MCF 10A (cell line): Measurements from ENCODE around the gene DIP2C. TPM values are rescaled to one million over a fixed set of nuclear protein-coding genes. Genes with fewer than 3 reads are reported as not detected.

Experiments used
- BruUV-seq: library from RNA; stranded (reverse); fragments of 400-500 nt; replicated peaks from 2 replicates; lab custom pipeline; 2021; lab: Mats Ljungman, UMichigan
- CTCF ChIA-PET: fragments of 300-600 bp; sonication (Branson Sonifier 250); formaldehyde crosslinking; extraction: SDS; loops from one replicate; lab custom pipeline; 2021; ENCODE audit warnings: antibody characterized with exemption, inconsistent platforms; lab: Yijun Ruan, JAX
- POLR2A ChIA-PET: fragments of 300-600, 350-650 bp; sonication (Branson Sonifier 250); formaldehyde crosslinking; extraction: SDS; loops from one replicate; lab custom pipeline; 2020; ENCODE audit warnings: antibody characterized with exemption, inconsistent platforms; lab: Yijun Ruan, JAX
- DNase-seq: peaks from one replicate; pipeline ENCODE4 v3.0.0-alpha.2; 2018; ENCODE audit not compliant: unreplicated experiment
- H3K27ac Mint-ChIP-seq: one replicate; pipeline ENCODE4 v1.8.0; 2022; ENCODE audit warnings: mild to moderate bottlenecking, low read depth, mixed read lengths; ENCODE audit not compliant: unreplicated experiment
- H3K27me3 Mint-ChIP-seq: one replicate; pipeline ENCODE4 v1.8.0; 2022; ENCODE audit warnings: mixed read lengths; ENCODE audit not compliant: insufficient read depth, unreplicated experiment
- H3K36me3 Mint-ChIP-seq: one replicate; pipeline ENCODE4 v1.8.0; 2022; ENCODE audit warnings: mild to moderate bottlenecking, moderate library complexity, mixed read lengths; ENCODE audit not compliant: insufficient read depth, unreplicated experiment
- H3K4me1 Mint-ChIP-seq: one replicate; pipeline ENCODE4 v1.8.0; 2022; ENCODE audit warnings: mixed read lengths; ENCODE audit not compliant: insufficient read depth, unreplicated experiment
- H3K4me3 Mint-ChIP-seq: one replicate; pipeline ENCODE4 v1.8.0; 2022; ENCODE audit warnings: mild to moderate bottlenecking, moderate library complexity, mixed read lengths; ENCODE audit not compliant: unreplicated experiment
- H3K9me3 Mint-ChIP-seq: one replicate; pipeline ENCODE4 v1.8.0; 2022; ENCODE audit warnings: mixed read lengths; ENCODE audit not compliant: unreplicated experiment
- CTCF ChIP-seq: fragments of 200-600 bp; IDR thresholded peaks from one replicate; pipeline ENCODE4 v1.8.0; 2022; ENCODE audit warnings: antibody characterized with exemption, mild to moderate bottlenecking; ENCODE audit not compliant: unreplicated experiment
- intact Hi-C: fragments of 100-400 bp; cut with micrococcal nuclease; formaldehyde crosslinking; loops from 2 replicates; pipeline ENCODE4 v1.14.1; 2022
- total RNA-seq: library from RNA; stranded (reverse); gene quantifications from 2 replicates; pipeline ENCODE4 v1.2.3, GENCODE V29; 2022

Gene DIP2C
- total RNA-seq, 1 experiment from 2014 or later: 0.37 TPM

- ChIA-PET CTCF (interaction anchor here (0.6 to 0.7 kb wide), 2 partner anchors 13 to 425 kb away, joined by 3 read pairs; no protein-coding TSS in a partner anchor), POLR2A (no interaction called here)
- BruUV-seq: no TSS peak
- no peak for TF ChIP-seq CTCF
- DNase-seq: no peak
- peaks cover 11% of the 10 kb centered on the region for H3K27me3 Mint-ChIP-seq
- H3K4me1 Mint-ChIP-seq: peaks cover 19% of the 10 kb centered on the region
- H3K27ac Mint-ChIP-seq: no peak overlapping the region
- no peaks in the 10 kb centered on the region for H3K36me3 Mint-ChIP-seq
- no peak overlapping the region for H3K4me3 Mint-ChIP-seq
- intact Hi-C loops: no loop called here
- H3K9me3 Mint-ChIP-seq: no peaks in the 10 kb centered on the region
Measured at GRCh38 chr10:519055-519715, 170.3 kb downstream of the DIP2C start.

- Mint-ChIP-seq H3K9me3 (no peaks in the 10 kb centered on the region), H3K36me3 (no peaks in the 10 kb centered on the region), H3K4me1 (peaks cover 19% of the 10 kb centered on the region), H3K27me3 (peaks cover 8% of the 10 kb centered on the region), H3K4me3 (no peak overlapping the region), H3K27ac (no peak overlapping the region)
- no peak for TF ChIP-seq CTCF
- ChIA-PET POLR2A (no interaction called here), CTCF (no interaction called here)
- BruUV-seq: no TSS peak
- intact Hi-C loops: no loop called here
- DNase-seq: no peak
Measured at GRCh38 chr10:517872-518475, 171.5 kb downstream of the DIP2C start.

- peaks cover 19% of the 10 kb centered on the region for H3K4me1 Mint-ChIP-seq
- H3K36me3 Mint-ChIP-seq: no peaks in the 10 kb centered on the region
- intact Hi-C loops: no loop called here
- H3K27ac Mint-ChIP-seq: no peak overlapping the region
- no peaks in the 10 kb centered on the region for H3K9me3 Mint-ChIP-seq
- no peak for TF ChIP-seq CTCF
- no peak overlapping the region for H3K4me3 Mint-ChIP-seq
- peaks cover 2% of the 10 kb centered on the region for H3K27me3 Mint-ChIP-seq
- DNase-seq: no peak
- POLR2A ChIA-PET: no interaction called here
- no TSS peak for BruUV-seq
- CTCF ChIA-PET: no interaction called here
Measured at GRCh38 chr10:517241-517830, 172.1 kb downstream of the DIP2C start.

- no TSS peak for BruUV-seq
- Mint-ChIP-seq H3K9me3 (no peaks in the 10 kb centered on the region), H3K36me3 (no peaks in the 10 kb centered on the region), H3K27me3 (no peaks in the 10 kb centered on the region), H3K4me3 (no peak overlapping the region), H3K27ac (no peak overlapping the region), H3K4me1 (peaks cover 18% of the 10 kb centered on the region)
- DNase-seq: no peak
- POLR2A ChIA-PET: no interaction called here
- CTCF ChIA-PET: no interaction called here
- TF ChIP-seq CTCF: no peak
- intact Hi-C loops: no loop called here
Measured at GRCh38 chr10:516764-517163, 172.7 kb downstream of the DIP2C start.
